Measurements from ENCODE around the gene OGA. TPM values are rescaled to one million over a fixed set of nuclear protein-coding genes. Genes with fewer than 3 reads are reported as not detected.

OGA gene
- total RNA-seq, 2 donors from 2014 or later: 119 to 291 TPM

DNA sequence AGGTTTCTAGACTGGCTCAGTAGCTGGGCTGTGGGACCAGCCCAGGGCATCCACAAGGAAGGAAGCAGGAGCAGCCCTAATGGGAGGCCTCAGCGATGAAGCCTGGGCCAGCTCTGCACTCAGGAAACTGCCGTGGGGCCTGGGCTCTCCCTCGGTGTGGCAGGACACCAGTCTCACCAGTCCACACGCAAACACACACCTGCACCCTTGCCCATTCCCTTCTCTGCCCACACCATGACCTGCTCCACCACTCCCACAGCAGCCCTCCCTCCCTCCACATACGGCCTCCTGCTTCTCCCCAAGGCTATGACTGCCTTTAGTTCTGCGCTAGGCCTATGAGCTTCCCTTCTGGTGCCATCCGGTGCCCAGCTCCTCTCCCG, 49.5 kb downstream of the OGA start:
- Mint-ChIP-seq H3K36me3 (ENCODE audit: low read depth) (no peaks in the 10 kb centered on the region), H3K9me3 (no peaks in the 10 kb centered on the region), H3K4me3 (no peak overlapping the region), H3K4me1 (peaks cover under 1% of the 10 kb centered on the region), H3K27ac (no peak overlapping the region), H3K27me3 (peaks cover 44% of the 10 kb centered on the region)
- no peak for ATAC-seq (replicated peaks)

GRCh38 chr10:101767966-101768790, 50.1 kb downstream of the OGA start:
- Mint-ChIP-seq H3K4me3 (no peak overlapping the region), H3K27ac (no peak overlapping the region), H3K36me3 (ENCODE audit: low read depth) (no peaks in the 10 kb centered on the region), H3K27me3 (peaks cover 40% of the 10 kb centered on the region), H3K9me3 (no peaks in the 10 kb centered on the region), H3K4me1 (no peaks in the 10 kb centered on the region)
- no peak for ATAC-seq (replicated peaks)

- H3K27ac Mint-ChIP-seq: no peak overlapping the region
- H3K27me3 Mint-ChIP-seq: peaks cover 33% of the 10 kb centered on the region
- no peak for ATAC-seq (replicated peaks)
- H3K4me1 Mint-ChIP-seq: no peaks in the 10 kb centered on the region
- no peak overlapping the region for H3K4me3 Mint-ChIP-seq
- H3K36me3 Mint-ChIP-seq (ENCODE audit: low read depth): no peaks in the 10 kb centered on the region
- no peaks in the 10 kb centered on the region for H3K9me3 Mint-ChIP-seq
These were observed 50.7 kb downstream of the OGA start for GRCh38 chr10:101767600-101767945.

- H3K9me3 Mint-ChIP-seq: no peaks in the 10 kb centered on the region
- no peak overlapping the region for H3K27ac Mint-ChIP-seq
- no peaks in the 10 kb centered on the region for H3K4me1 Mint-ChIP-seq
- ATAC-seq (replicated peaks): no peak
- no peak overlapping the region for H3K4me3 Mint-ChIP-seq
- no peaks in the 10 kb centered on the region for H3K36me3 Mint-ChIP-seq (ENCODE audit: low read depth)
- peaks cover 29% of the 10 kb centered on the region for H3K27me3 Mint-ChIP-seq
These were observed 51.3 kb downstream of the OGA start for GRCh38 chr10:101766753-101767599.

- H3K36me3 Mint-ChIP-seq (ENCODE audit: low read depth): no peaks in the 10 kb centered on the region
These were observed 51.9 kb downstream of the OGA start for GRCh38 chr10:101766306-101766705.

DNA sequence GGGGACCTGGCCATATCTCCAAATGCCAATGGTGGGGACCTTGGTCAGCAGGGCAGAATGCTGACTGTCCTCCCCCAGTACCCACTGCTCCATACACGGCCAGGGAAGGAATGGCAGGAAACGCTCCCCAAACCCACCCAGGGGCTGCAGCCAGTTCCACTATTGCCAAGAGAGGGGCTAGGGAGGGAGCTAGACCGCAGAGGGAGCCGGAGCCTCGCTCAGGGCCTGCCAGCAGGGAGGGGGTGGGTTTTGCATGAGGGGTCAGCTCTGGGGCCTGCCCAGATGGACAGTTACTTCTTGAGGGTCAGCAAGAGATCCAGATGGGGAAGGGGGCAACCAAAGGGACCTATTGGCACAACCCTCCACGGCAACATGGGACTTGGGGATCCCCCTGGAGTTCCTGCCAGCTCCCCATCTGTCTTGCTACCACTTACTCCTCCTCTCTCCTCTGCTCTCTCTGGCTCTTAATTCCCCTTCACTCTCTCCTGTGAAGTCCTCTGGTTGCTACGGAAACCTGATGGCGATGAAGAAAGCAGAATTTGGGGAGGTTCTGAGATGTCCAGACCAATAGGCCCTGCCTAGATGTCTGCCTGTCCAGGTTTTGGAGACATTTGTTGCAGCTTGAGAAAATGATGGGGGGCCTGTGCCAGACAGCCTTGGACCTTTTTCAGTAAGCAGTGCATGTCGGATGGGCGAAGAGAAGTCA, 55.0 kb downstream of the OGA start:
- Mint-ChIP-seq H3K27me3 (peaks cover 22% of the 10 kb centered on the region), H3K4me3 (no peak overlapping the region), H3K27ac (no peak overlapping the region), H3K9me3 (no peaks in the 10 kb centered on the region), H3K4me1 (no peaks in the 10 kb centered on the region), H3K36me3 (ENCODE audit: low read depth) (no peaks in the 10 kb centered on the region)
- no peak for ATAC-seq (replicated peaks)

More at GRCh38 chr10:101766306-101766705, 51.9 kb downstream of the OGA start:
- Mint-ChIP-seq H3K4me1 (no peaks in the 10 kb centered on the region), H3K27me3 (peaks cover 27% of the 10 kb centered on the region), H3K27ac (no peak overlapping the region), H3K9me3 (no peaks in the 10 kb centered on the region), H3K4me3 (no peak overlapping the region)
- no peak for ATAC-seq (replicated peaks)

GRCh38 chr10:101762736-101763135, 55.5 kb downstream of the OGA start:
- H3K36me3 Mint-ChIP-seq (ENCODE audit: low read depth): no peaks in the 10 kb centered on the region
- H3K4me1 Mint-ChIP-seq: no peaks in the 10 kb centered on the region
- no peaks in the 10 kb centered on the region for H3K9me3 Mint-ChIP-seq
- peaks cover 24% of the 10 kb centered on the region for H3K27me3 Mint-ChIP-seq
- no peak for ATAC-seq (replicated peaks)
- H3K27ac Mint-ChIP-seq: no peak overlapping the region
- H3K4me3 Mint-ChIP-seq: no peak overlapping the region

GRCh38 chr10:101761226-101761625, 57.0 kb downstream of the OGA start:
- no peaks in the 10 kb centered on the region for H3K9me3 Mint-ChIP-seq
- no peak overlapping the region for H3K27ac Mint-ChIP-seq
- no peaks in the 10 kb centered on the region for H3K4me1 Mint-ChIP-seq
- H3K4me3 Mint-ChIP-seq: no peak overlapping the region
- no peak for ATAC-seq (replicated peaks)
- H3K36me3 Mint-ChIP-seq (ENCODE audit: low read depth): no peaks in the 10 kb centered on the region
- H3K27me3 Mint-ChIP-seq: peaks cover 21% of the 10 kb centered on the region

GRCh38 chr10:101760510-101760909, 57.7 kb downstream of the OGA start:
- H3K4me1 Mint-ChIP-seq: no peaks in the 10 kb centered on the region
- no peak overlapping the region for H3K27ac Mint-ChIP-seq
- H3K36me3 Mint-ChIP-seq (ENCODE audit: low read depth): no peaks in the 10 kb centered on the region
- no peak overlapping the region for H3K4me3 Mint-ChIP-seq
- H3K9me3 Mint-ChIP-seq: no peaks in the 10 kb centered on the region
- no peak for ATAC-seq (replicated peaks)
- H3K27me3 Mint-ChIP-seq: peaks cover 17% of the 10 kb centered on the region

- H3K27me3 Mint-ChIP-seq: peaks cover 15% of the 10 kb centered on the region
- H3K27ac Mint-ChIP-seq: no peak overlapping the region
- H3K4me1 Mint-ChIP-seq: no peaks in the 10 kb centered on the region
- H3K4me3 Mint-ChIP-seq: no peak overlapping the region
- H3K9me3 Mint-ChIP-seq: no peaks in the 10 kb centered on the region
- no peaks in the 10 kb centered on the region for H3K36me3 Mint-ChIP-seq (ENCODE audit: low read depth)
- ATAC-seq (replicated peaks): no peak
These were observed 58.7 kb downstream of the OGA start for GRCh38 chr10:101759309-101760247.

DNA sequence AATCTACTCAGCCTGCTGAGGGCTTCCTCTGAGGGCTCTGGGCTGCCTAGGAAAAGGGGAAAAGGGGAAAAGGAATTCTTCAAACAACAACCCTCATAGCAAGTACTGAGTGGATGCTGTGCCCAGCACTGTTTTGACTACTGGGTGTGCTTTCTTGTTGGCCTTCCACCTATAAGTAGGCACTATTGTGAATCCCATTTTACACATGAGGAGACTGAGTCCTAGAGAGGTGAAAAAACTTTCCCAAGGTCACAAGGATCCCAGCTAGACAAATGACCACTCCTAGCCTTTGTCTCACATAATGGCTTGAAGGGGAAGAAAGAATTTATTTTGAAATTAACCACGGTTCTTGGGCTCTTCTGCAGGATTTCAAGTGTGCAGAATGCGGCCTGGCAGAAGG, 59.4 kb downstream of the OGA start:
- Mint-ChIP-seq H3K4me1 (no peaks in the 10 kb centered on the region), H3K9me3 (no peaks in the 10 kb centered on the region), H3K36me3 (ENCODE audit: low read depth) (no peaks in the 10 kb centered on the region), H3K27me3 (peaks cover 18% of the 10 kb centered on the region), H3K27ac (no peak overlapping the region), H3K4me3 (no peak overlapping the region)
- ATAC-seq (replicated peaks): no peak

GRCh38 chr10:101752241-101752640, 66.0 kb downstream of the OGA start:
- Mint-ChIP-seq H3K9me3 (no peaks in the 10 kb centered on the region), H3K27ac (no peak overlapping the region), H3K4me1 (no peaks in the 10 kb centered on the region), H3K36me3 (ENCODE audit: low read depth) (no peaks in the 10 kb centered on the region), H3K4me3 (no peak overlapping the region), H3K27me3 (peaks cover 9% of the 10 kb centered on the region)
- no peak for ATAC-seq (replicated peaks)

DNA sequence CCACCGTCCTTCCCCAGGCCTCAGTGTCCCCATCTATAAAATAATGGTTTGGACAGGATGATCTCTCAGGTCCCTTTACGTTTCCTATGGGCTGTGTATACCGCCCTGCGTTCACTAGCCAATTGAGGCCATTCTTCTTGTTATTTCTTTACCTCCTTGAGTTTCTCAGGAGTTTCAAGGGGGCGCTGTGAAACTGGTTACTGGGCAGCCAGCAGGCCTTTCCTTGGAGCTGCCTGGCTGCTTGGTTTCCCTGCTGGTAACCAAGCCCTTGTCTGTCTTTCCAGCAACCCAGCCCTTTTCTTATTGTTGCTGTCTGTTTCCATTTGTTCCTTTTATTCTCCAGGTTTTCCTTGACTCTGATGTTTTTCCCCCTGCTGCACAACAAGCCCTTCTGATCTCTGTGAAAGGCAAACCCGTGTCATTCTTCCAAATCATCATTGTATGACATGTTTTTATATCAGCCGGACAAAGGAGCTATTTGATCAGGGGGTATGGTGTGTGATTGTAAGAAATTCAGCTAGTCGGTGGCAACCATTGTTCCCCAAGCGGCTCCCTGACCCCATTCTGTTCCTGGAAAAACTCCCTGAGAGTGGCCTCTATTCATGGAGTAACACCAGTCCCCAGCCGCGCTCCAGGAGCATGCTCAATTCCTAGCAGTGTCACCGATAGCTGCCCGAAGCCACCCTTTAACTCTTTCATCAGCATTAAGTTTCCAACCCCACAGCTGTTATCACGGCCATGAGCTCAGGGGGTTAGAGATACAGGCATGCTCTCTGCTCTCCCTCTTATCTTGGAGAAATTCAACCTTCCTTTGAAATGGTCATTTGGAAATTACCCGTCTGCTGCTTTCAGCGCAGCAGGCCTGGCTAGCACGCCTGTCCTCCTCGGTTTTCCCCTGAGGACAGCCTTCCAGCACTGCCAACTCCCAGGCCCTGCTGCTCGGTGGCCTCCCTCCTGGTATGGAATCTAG, 68.9 kb downstream of the OGA start:
- no peaks in the 10 kb centered on the region for H3K9me3 Mint-ChIP-seq
- no peak overlapping the region for H3K27ac Mint-ChIP-seq
- H3K27me3 Mint-ChIP-seq: peaks cover 7% of the 10 kb centered on the region
- no peak overlapping the region for H3K4me3 Mint-ChIP-seq
- no peak for ATAC-seq (replicated peaks)
- no peaks in the 10 kb centered on the region for H3K4me1 Mint-ChIP-seq
- H3K36me3 Mint-ChIP-seq (ENCODE audit: low read depth): no peaks in the 10 kb centered on the region
